Stimulated activated CD8-positive, alpha-beta memory T cell treated with anti-CD3 and anti-CD28 coated beads, Interleukin-4, amount 100 ng/mL, for 24 hours (primary cell): Measurements from ENCODE around the gene ABHD11.

ENCODE experiments used
- DNase-seq: peaks from one replicate; pipeline ENCODE4 v3.0.0-alpha.2; 2020; ENCODE audit warnings: low read depth

ABHD11 gene

GRCh38 chr7:73700581-73701134 is 37.9 kb downstream of the ABHD11 start:
- no peak for DNase-seq

GRCh38 chr7:73700069-73700423 is 38.6 kb downstream of the ABHD11 start:
- DNase-seq = no peak

- no peak for DNase-seq
Observed at GRCh38 chr7:73699370-73700068, 39.1 kb downstream of the ABHD11 start.

- no peak for DNase-seq
Observed at GRCh38 chr7:73698410-73698809, 40.2 kb downstream of the ABHD11 start.

GRCh38 chr7:73696372-73696771 is 42.2 kb downstream of the ABHD11 start:
- no peak for DNase-seq

GRCh38 chr7:73690646-73691045 is 48.0 kb downstream of the ABHD11 start:
- no peak for DNase-seq

- no peak for DNase-seq
Observed at GRCh38 chr7:73688288-73688687, 50.3 kb downstream of the ABHD11 start.
